Body of pancreas (tissue), 4 donors: Measurements from ENCODE around the gene TGM3. TPM values are rescaled to one million over a fixed set of nuclear protein-coding genes. Genes with fewer than 3 reads are reported as not detected.
"Not testable (repeated sequence)": the region's sequence is repeated elsewhere in the genome, so short reads cannot be mapped to it uniquely, and the experiment has no call there.

ENCODE experiments used
- ATAC-seq: fragments of 150-250 bp; one replicate; pipeline ENCODE4 v1.9.1; 2016
- DNase-seq, 4 donors: peaks; one replicate each; pipeline ENCODE4 v3.0.0-alpha.2; 2019
- H3K27ac ChIP-seq, 4 donors: fragments of 200-600 bp; sonication (generic); 1 replicate in 3 of 4; 2 replicates in 1 of 4; pipeline versions ENCODE4 v1.5.1 to v1.6.1; 2016 to 2019; ENCODE audit warnings: mild to moderate bottlenecking in 1 of 4, mixed read lengths in 1 of 4, moderate library complexity in 1 of 4
- H3K27me3 ChIP-seq, 2 donors: fragments of 200-600 bp; sonication (generic); one replicate each; pipeline ENCODE4 v1.6.0; 2016; ENCODE audit warnings: mild to moderate bottlenecking in 1 of 2
- H3K36me3 ChIP-seq, 2 donors: fragments of 200-600 bp; sonication (generic); replicated peaks in 1 of 2; 2 replicates each; pipeline ENCODE4 v1.5.1; 2016; ENCODE audit warnings: low read depth in 2 of 2; ENCODE audit not compliant: insufficient read depth in 1 of 2
- H3K4me1 ChIP-seq: fragments of 200-600 bp; sonication (generic); one replicate; pipeline ENCODE4 v1.6.0; 2016
- H3K4me3 ChIP-seq, 2 donors: fragments of 200-600 bp; sonication (generic); 1 replicate in 1 of 2; 2 replicates in 1 of 2; pipeline ENCODE4 v1.5.1; 2016 to 2019
- H3K9me3 ChIP-seq, 3 donors: fragments of 200-600 bp; sonication (generic); 1 replicate in 2 of 3; 2 replicates in 1 of 3; pipeline ENCODE4 v1.5.1; 2016
- CTCF ChIP-seq, 7 experiments: fragments of 450-650 bp in 4 of 7; fragments of 200-600 bp in 3 of 7; sonication (generic) in 3 of 7; IDR thresholded peaks; one replicate each; pipeline ENCODE4 v1.5.1; 2016 to 2019; ENCODE audit warnings: antibody characterized with exemption in 7 of 7
- POLR2A ChIP-seq, 3 donors: fragments of 450-650 bp; IDR thresholded peaks; one replicate each; pipeline ENCODE4 v1.6.1; 2016; ENCODE audit warnings: antibody characterized with exemption in 3 of 3, mild to moderate bottlenecking in 2 of 3
- WGBS, 2 donors: methylation state at CpG; one replicate each; pipeline ENCODE4 v1.1.5; 2017; 5-methylcytosine and 5-hydroxymethylcytosine counted together
- intact Hi-C: fragments of 100-400 bp; cut with DNase I; formaldehyde crosslinking; loops from one replicate; pipeline ENCODE4 v1.15.1; 2023
- total RNA-seq, 2 donors: library from RNA; depleted of rRNA; stranded (reverse); fragments of >200 nt; gene quantifications; one replicate each; pipeline ENCODE4 v1.1.0, GENCODE V29; 2016

TGM3 gene
- total RNA-seq, 2 donors from 2014 or later, result 0.26 TPM; not detected in 1

- no peak for TF ChIP-seq CTCF (IDR thresholded peaks at IDR 0.05)
- no peak for TF ChIP-seq POLR2A (IDR thresholded peaks at IDR 0.05)
- intact Hi-C loops, result no loop called here
- ATAC-seq, result no peak
Measured at GRCh38 chr20:2260250-2260649, 35.6 kb upstream of the TGM3 start.

GRCh38 chr20:2261046-2261485 lies 34.7 kb upstream of the TGM3 start:
- no peaks in the 10 kb centered on the region for H3K9me3 ChIP-seq
- intact Hi-C loops, result no loop called here
- peaks cover 15% of the 10 kb centered on the region for H3K4me1 ChIP-seq
- H3K36me3 ChIP-seq, result no peaks in the 10 kb centered on the region
- no peaks in the 10 kb centered on the region for H3K27me3 ChIP-seq
- no peak overlapping the region for H3K27ac ChIP-seq
- 39 to 48% methylated on average over 8 of the region's 8 CpGs for WGBS, 2 donors
- TF ChIP-seq CTCF (IDR thresholded peaks at IDR 0.05) (no peak), POLR2A (IDR thresholded peaks at IDR 0.05) (no peak)
- no peak overlapping the region for H3K4me3 ChIP-seq
- DNase-seq (no peak), ATAC-seq (no peak)

More at GRCh38 chr20:2260250-2260649, 35.6 kb upstream of the TGM3 start:
- 81 to 89% methylated on average over 9 of the region's 9 CpGs for WGBS, 2 donors
- Histone ChIP-seq H3K27ac (no peak overlapping the region), H3K4me3 (no peak overlapping the region), H3K4me1 (peaks cover 10% of the 10 kb centered on the region), H3K36me3 (no peaks in the 10 kb centered on the region), H3K27me3 (no peaks in the 10 kb centered on the region), H3K9me3 (no peaks in the 10 kb centered on the region)
- DNase-seq, result no peak

- Histone ChIP-seq H3K4me3 (no peak overlapping the region), H3K27me3 (no peaks in the 10 kb centered on the region), H3K27ac (no peak overlapping the region), H3K4me1 (peaks cover 15% of the 10 kb centered on the region), H3K36me3 (no peaks in the 10 kb centered on the region), H3K9me3 (no peaks in the 10 kb centered on the region)
- ATAC-seq (no peak), DNase-seq (no peak)
- TF ChIP-seq CTCF (IDR thresholded peaks at IDR 0.05) (no peak), POLR2A (IDR thresholded peaks at IDR 0.05) (no peak)
- intact Hi-C loops, result no loop called here
- WGBS, 2 donors, result 88 to 97% methylated on average over 4 of the region's 4 CpGs
Measured at GRCh38 chr20:2261629-2262028, 34.2 kb upstream of the TGM3 start.

GRCh38 chr20:2264118-2264517 lies 31.7 kb upstream of the TGM3 start:
- H3K36me3 ChIP-seq, result no peaks in the 10 kb centered on the region
- no peak for TF ChIP-seq CTCF (IDR thresholded peaks at IDR 0.05)
- TF ChIP-seq POLR2A (IDR thresholded peaks at IDR 0.05), result no peak
- H3K9me3 ChIP-seq, result no peaks in the 10 kb centered on the region
- WGBS, 2 donors, result 93 to 95% methylated on average over 3 of the region's 3 CpGs
- H3K27me3 ChIP-seq, result no peaks in the 10 kb centered on the region
- H3K4me1 ChIP-seq, result peaks cover 15% of the 10 kb centered on the region
- peak overlapping the region in 3 of 4 donors; percentile 48 to 65 (median 64) for H3K27ac ChIP-seq
- intact Hi-C loops, result no loop called here
- ATAC-seq (no peak), DNase-seq (no peak)
- no peak overlapping the region for H3K4me3 ChIP-seq

- H3K27me3 ChIP-seq, H3K9me3 ChIP-seq, intact Hi-C loops, H3K4me3 ChIP-seq, H3K36me3 ChIP-seq: not testable (repeated sequence)
- ATAC-seq, result peak; percentile 45
- WGBS, 2 donors, result 12 to 29% methylated on average over 5 to 12 of the region's 12 CpGs
- H3K4me1 ChIP-seq, result peaks cover 15% of the 10 kb centered on the region
- DNase-seq, result peak; percentile 72 to 79 (median 76)
- H3K27ac ChIP-seq, result peak overlapping the region; percentile 41 to 65 (median 56)
- peak in 2 of 7 experiments; percentile 11 to 15 for TF ChIP-seq CTCF (IDR thresholded peaks at IDR 0.05)
Measured at GRCh38 chr20:2264621-2265374, 31.0 kb upstream of the TGM3 start.
